ENCODE results near the gene COPG1.
"Not testable (repeated sequence)": the region's sequence is repeated elsewhere in the genome, so short reads cannot be mapped to it uniquely, and the experiment has no call there.

Gene COPG1, protein sequence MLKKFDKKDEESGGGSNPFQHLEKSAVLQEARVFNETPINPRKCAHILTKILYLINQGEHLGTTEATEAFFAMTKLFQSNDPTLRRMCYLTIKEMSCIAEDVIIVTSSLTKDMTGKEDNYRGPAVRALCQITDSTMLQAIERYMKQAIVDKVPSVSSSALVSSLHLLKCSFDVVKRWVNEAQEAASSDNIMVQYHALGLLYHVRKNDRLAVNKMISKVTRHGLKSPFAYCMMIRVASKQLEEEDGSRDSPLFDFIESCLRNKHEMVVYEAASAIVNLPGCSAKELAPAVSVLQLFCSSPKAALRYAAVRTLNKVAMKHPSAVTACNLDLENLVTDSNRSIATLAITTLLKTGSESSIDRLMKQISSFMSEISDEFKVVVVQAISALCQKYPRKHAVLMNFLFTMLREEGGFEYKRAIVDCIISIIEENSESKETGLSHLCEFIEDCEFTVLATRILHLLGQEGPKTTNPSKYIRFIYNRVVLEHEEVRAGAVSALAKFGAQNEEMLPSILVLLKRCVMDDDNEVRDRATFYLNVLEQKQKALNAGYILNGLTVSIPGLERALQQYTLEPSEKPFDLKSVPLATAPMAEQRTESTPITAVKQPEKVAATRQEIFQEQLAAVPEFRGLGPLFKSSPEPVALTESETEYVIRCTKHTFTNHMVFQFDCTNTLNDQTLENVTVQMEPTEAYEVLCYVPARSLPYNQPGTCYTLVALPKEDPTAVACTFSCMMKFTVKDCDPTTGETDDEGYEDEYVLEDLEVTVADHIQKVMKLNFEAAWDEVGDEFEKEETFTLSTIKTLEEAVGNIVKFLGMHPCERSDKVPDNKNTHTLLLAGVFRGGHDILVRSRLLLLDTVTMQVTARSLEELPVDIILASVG

DNA sequence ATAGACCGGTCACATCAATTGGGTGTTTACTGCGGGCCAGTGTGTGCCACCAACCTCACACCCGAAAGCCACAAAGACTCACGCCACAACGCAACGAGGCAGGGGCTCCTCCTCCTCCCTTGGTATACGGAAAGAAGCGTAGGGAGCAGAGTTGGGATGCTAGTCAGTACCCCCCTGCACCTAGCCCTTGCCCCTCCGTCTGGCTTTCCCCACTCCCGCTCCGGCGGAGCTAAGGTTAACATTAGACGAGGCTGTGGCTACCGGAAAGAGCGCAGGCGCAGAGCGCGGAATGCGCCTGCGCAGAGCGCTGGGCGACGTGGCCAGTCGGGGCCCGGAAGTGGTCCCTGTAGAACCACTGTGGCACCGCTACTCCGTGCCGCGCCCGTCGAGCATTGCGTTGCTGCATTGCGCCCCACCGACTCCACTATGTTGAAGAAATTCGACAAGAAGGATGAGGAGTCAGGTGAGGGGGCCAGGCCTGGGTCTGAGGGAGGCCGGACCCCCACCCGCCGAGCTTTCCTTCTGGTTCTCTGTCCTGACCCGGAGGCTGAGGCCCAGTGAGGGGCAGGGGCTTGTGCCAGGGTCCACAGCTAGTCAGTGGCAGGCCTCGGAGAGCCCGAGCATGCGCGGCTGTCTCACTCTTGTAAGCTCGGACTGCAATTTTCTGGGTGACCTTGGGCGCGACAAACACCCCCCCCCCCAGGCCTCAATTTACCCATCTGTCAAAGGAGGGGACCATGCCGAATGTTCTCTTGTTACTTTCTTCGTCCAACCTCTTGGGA, at the start of gene COPG1:
Gene COPG1 (plus strand): TSS at position 323 of the 782 bp plus-strand sequence. CDS start 104 bp downstream, at position 427.
- DNase-seq: peak; percentile 65

GRCh38 chr3:129204473-129204872, 44.9 kb upstream of the COPG1 start:
- no peak for DNase-seq

GRCh38 chr3:129205109-129205832, 44.1 kb upstream of the COPG1 start:
- no peak for DNase-seq

DNA sequence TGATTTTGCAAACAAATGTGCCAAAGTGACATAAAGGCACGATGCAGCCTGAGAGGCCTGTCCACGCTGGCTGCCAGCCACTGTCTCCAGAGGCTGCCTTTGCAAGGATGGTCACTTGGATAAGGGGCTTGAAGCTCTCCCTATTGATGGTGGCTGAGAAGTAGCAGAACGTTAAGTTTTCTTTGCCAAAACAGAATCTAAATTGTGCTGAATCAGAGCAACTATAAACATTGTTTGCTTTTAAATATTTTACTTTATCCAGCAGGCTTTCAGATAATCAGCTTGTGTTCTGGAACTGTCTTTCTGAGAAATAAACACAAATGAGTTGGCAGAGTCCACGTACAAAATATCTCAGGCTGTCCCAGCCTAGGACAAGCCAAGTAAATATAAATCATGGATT, 41.9 kb upstream of the COPG1 start:
- DNase-seq: no peak

GRCh38 chr3:129211345-129211744, 38.1 kb upstream of the COPG1 start:
- DNase-seq: no peak

DNA sequence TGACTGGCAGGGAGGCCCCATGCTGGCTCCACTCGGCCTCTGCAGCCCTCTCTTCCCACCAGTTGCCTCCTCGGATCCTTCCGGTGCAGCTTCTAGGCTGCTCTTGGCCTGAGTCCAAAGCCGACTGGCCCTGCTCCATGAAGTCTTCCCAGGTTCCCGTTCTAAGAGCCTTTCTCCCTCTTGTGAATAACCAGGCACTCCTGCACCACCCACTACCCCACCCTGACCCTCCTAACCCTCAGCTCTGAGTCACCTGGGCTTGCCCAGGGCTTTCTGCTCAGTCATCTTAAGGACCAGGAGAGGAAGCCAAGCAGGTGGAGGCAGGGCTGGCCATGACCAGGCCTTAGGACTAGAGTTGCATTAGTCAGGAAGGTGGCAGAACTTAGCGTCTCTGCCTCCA, 37.6 kb upstream of the COPG1 start:
- no peak for DNase-seq

- DNase-seq: no peak
Observed at GRCh38 chr3:129213238-129213637, 36.2 kb upstream of the COPG1 start.

- no peak for DNase-seq
Observed at GRCh38 chr3:129218742-129219141, 30.7 kb upstream of the COPG1 start.

DNA sequence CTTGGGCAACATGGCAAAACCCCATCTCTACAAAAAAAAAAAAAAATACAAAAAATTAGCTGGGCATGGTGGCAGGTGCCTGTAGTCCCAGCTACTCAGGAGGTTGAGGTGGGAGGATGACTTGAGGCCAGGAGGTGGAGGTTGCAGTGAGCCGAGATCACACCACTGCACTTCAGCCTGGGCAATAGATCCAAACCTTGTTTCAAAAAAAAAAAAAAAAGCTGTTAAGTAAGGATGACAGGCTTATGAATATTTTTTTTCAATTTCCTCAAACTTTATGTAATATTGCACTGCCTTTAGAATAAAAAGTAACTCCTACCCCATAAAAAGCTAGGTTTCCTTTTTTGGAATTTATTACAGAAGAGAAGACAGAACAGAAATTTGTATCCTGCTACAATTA, 25.0 kb upstream of the COPG1 start:
- DNase-seq: not testable (repeated sequence)

DNA sequence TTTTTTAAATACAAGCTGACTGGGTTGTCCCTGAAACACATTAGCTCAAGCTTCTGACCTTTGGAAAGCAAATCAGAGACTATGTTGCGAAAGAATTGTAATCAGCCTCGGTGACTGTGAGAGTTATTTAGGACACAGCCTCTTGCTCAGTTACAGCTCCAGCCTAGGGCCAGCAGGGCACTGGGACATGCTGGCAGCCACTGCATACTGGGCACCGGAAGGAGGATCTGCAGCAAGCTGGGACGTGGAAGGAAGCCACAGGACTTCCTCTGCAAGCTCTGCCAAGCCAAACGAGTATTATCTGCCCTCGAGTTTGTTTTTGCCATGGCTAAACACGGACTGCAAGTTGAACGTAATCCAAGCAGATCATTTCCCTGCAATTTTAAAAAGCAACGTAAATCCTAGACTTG, 24.4 kb upstream of the COPG1 start:
- no peak for DNase-seq

DNA sequence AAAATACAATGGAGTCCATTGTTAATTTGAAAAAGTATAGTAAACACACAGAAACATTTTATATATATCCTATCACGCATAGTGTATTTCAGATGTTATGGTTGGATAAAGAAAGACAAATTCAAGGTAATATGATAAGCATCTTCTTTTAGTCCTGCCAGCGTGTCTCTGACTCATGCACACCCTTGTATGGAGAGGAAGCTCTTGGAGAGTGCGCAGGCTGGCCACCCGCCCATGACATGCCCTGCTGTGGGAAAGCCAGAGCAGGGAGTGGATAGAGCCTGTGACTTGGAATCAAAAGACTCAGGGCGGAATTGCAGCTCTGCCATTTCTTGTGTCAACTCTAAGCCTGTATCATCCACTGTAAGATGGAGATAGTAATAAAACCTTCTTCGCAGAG, 23.0 kb upstream of the COPG1 start:
- no peak for DNase-seq

DNA sequence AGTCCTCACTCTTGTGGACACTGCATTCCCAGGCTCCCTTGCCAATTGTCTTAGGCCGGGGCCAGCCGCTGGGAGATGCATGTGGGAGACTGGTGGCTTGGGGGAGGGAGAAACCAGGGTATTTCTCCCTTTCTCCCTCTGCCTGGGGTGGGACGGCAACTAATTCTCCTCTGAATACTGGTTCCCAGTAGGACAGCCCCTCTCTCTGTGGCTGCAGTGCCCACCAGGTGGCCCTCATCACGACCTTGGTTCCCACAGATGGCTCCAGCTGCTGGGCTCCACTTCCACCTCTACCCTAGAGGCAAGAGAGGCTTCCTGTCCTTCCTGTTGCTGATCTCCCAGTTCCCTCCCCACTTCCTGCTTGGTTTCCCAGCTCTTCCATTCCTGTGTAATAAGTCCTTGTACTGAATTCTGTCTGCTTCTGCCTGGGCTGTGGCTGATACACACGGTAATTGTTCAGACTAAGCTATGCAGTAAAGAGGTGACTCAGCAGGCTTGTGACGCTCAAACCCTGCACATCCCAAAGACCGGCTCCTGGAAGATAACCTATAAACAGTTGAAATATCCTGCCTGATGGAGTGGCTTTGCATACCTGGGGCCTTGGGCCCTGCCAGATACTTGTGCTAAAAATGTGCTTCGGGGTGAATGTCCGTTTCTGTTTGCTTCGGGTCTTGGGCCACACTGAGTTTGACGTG, 20.4 kb upstream of the COPG1 start:
- no peak for DNase-seq

GRCh38 chr3:129230311-129231019, 18.9 kb upstream of the COPG1 start:
- DNase-seq: no peak

GRCh38 chr3:129231331-129232119, 17.9 kb upstream of the COPG1 start:
- DNase-seq: no peak

DNA sequence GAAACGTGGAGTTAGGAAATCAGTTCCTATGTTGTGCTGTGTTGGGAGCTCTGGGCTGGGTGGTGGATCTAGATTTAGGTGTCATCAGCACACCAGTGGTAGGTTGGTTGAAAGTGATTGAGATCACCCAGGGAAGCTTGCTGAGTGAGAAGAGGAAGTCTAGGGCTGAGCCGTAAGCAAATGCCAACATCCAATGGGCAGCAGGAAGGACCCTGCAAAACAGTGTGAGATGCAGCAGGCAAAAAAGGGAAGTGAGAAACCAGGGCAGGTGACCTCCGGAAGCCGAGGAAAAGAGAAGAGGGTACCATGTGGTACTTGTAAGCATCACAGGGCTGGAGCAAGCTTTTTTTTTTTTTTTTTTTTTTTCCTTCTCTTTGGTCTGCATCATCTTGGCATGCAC, 15.9 kb upstream of the COPG1 start:
- DNase-seq: no peak

DNA sequence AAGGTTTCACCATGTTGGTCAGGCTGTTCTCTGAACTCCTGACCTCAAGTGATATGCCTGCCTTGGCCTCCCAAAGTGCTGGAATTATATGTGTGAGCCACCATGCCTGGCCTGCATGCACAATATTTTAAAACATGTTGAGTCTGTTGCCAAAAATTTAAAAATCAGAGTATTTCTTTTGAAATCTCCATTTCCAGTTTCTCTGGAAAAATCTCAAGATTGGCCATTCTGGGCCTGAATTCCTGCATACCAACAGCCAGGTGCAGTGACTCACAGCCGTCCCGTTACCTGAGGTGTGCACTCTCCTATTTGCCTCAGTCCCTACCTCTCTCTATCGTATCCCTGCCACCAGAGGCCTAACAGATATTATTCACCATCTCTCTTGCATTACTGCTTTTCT, 15.0 kb upstream of the COPG1 start:
- DNase-seq: no peak

GRCh38 chr3:129235344-129235917, 14.0 kb upstream of the COPG1 start:
- no peak for DNase-seq

GRCh38 chr3:129238945-129239705, 10.3 kb upstream of the COPG1 start:
- no peak for DNase-seq

DNA sequence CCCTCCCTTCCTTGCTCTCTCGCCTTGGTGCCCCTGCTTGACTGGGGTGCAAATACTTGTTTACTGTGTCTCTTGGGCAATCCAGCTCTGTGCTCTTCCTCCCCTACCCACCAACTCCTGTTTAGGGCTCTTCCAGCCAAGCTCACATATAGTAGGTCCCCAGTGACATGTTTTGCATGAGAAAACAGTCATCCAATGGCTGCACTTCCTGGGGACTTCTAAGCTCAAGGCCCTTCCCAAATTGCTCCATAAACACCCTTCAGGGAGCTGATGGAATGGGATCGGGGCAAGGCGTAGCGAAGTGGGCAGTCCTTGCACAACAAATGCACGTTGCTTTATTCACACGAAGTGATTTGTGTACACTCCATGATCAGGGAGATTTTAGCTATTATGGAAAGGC, 9.4 kb upstream of the COPG1 start:
- no peak for DNase-seq
